ENCODE results near the gene STON2. TPM values are rescaled to one million over a fixed set of nuclear protein-coding genes. Genes with fewer than 3 reads are reported as not detected.

Gene STON2
- total RNA-seq, 2 experiments from 2014 or later, result 0.08 to 0.32 TPM

Other genes starting within 250 kb of the STON2 start
- gene GTF2A1, start 179.4 kb downstream of the STON2 start, total RNA-seq, result 10 to 100 TPM; 46.8 to 48.1 TPM
- 10 to 100 TPM; 52.1 to 53.6 TPM for gene SEL1L, start 133.5 kb upstream of the STON2 start, total RNA-seq